GM18508 (cell line): Measurements from ENCODE around the gene WDR33.
"Not testable (repeated sequence)": the region's sequence is repeated elsewhere in the genome, so short reads cannot be mapped to it uniquely, and the experiment has no call there.

Experiments used
- ATAC-seq: cut with Tn5 transposase; IDR thresholded peaks from one replicate; pipeline ENCODE4 v1.9.1; 2021; ENCODE audit warnings: moderate number of reproducible peaks; ENCODE audit not compliant: insufficient read depth, unreplicated experiment

WDR33 gene

DNA sequence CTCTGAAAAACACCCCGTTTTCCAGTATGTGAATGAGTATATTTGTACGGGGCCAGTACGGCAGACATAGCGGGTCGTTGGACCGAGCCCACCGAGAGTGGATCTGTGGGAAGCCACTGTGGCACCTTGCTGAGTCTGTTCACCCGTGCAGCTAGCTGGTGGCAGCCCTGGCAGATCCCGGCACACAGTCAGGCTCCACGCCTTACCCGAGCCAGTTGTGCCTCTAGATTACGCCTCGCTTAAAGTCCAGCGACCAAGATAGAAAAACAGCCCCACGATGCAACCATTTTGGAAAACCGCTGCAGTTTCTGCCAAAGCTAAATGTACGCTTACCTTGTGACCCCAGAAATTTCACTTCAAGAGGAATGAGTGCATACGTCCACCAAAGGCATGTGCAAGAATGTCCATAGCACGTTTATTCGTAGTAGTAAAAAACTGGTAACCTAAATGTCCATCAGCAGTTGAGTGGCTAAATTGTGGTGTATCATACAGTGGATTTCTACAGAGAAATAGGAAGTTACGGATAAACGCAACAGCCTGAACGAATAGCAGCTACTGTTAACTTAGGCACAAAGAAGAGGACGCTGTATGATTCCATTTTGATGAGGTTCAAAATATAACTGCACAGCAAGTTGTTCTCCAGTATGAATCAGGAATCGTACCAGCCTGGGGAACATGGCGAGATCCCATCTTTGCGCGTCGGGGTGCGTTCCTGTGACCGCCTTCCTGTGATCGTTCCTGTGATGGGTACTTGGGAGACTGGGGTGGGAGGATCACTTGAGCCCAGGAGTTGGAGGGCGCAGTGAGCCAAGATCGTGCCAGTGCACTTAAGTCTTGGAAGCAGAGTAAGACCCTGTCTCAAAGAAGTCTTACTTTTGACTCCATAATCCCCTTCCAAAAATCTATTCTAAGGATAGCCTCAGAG, 688 bp upstream of the WDR33 start:
- no peak for ATAC-seq

DNA sequence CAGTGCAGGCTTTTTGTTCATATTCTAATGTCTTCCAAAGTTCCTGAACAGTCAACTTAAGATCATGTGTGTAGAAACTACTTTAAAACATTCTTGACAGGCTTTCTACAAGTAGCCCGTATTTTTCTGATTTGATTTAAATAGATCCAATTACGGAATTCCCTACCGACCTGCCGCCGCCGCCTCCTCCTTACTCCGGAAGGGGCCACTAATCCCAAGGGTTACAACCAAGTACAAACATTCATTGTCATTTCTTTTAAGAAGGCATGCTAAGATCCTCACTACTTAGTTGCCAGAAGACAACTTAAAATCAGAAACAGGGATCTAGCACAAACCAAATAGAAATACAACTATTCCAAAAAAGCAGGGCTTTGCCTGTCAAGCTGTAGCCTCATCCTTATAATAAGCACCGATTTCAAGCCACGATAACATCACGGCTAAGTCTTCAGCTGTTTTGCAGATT, 784 bp downstream of the WDR33 start:
- no peak for ATAC-seq

DNA sequence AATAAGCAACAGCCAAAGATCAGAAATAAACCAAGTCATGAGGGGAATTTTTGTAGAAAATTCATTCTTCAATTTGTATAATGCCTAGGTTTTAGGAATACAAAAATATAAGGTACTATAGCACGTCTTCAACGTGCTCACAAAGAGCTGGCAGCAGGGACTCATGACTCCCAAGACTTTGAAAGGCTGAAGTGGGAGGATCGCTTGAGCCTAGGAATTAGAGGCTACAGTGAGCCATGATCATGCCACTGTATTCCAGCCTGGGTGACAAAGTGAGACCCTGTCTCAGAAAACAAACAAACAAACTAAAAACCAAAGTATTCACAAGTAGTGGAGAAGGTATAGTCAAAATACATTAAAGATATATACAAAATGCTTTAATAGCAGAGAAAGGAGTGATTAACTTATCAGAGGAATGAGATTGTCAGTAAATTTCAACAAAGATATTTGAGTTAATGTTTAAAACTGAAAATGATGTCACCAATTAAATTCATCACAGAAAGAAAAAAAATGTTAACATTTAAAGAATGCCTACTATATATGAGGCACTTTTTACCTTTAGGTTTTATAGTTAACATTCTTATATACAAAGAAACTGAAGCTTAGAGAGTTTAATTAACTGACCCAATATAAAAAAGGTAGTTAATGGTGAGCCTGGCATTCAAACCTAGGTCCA, 3.2 kb downstream of the WDR33 start:
- ATAC-seq: no peak

DNA sequence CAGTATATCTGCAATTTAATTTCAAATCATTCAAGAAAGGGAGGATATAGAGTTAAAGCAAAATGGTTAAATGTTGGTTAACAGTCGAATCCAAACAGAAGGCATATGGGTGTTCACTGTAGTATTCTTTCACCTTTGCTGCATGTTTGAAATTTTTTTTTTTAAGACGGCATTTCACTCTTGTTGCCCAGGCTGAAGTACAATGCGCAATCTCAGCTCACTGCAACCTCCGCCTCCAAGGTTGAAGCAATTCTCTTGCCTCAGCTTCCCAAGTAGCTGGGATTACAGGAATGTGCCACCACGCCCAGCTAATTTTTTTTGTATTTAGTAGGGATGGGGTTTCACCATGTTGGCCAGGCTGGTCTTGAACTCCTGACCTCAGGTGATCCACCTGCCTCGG, 4.1 kb downstream of the WDR33 start:
- ATAC-seq: not testable (repeated sequence)

DNA sequence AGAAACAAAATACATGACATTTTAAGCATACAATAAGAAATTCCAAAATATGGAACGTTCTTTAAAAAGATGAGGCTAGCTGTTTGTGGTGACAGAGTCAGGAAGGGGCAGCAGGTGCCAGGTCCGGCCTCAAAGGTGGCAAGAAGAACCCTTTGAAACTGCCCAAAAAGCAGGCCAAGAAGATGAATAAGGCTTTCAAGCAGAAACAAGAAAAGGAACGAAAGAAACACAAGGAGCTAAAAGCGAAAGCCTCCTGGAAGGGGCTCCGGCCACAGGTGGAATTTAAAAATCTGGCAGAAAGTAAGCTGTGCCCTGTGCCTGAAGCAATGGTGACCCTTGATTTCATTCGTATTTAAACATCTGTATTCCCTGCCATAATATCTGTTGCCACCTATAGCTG, 5.5 kb downstream of the WDR33 start:
- no peak for ATAC-seq

DNA sequence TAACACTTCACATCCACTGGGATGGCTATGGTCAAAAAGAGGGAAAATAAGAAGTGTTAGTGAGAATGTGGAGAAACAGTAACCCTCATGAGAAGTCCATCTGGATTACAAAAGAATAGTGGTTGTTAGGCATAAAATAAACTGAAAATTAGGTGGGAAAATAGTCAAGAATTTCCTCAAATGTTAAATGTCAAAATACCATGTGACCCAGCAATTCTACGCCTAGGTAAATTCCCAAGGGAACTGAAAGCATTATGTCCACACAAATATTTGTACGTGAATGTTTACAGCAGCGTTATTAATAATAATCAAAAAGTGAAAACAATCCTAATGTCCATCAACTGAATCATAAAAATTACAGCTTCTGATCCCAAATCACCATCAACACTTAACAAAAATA, 11.0 kb downstream of the WDR33 start:
- ATAC-seq: no peak

DNA sequence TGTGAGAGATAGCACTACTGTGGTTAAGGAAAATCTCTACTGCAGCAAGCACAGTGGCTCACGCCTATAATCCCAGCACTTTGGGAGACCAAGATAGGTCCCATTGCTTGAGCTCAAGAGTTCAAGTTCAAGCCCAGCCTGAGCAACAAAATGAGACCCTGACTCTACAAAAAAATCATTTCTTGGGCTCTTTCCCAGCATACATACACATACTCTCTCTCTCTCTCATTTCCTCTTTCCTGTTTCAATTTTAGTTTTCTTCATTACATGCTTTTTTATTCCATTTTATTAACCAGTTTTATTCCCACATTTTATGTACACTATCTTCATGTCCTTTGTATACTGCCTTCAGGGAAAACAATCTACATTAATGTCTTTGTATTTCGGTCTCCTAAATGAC, 14.6 kb downstream of the WDR33 start:
- ATAC-seq: no peak

DNA sequence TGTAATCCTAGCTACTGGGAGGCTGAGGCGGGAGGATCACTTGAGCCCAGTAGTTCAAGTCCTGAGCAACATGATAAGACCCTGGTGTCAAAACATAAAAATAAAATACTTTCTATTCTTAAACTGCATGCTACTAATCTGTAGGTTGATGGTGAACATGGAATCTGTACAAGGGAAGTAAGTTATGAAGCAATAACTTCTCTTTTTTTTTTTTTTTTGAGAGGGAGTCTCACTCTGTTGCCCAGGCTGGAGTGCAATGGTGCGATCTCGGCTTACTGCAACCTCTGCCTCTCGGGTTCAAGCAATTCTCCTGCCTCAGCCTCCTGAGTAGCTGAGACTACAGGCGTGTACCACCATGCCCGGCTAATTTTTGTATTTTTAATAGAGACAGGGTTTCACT, 16.1 kb downstream of the WDR33 start:
- ATAC-seq: not testable (repeated sequence)

DNA sequence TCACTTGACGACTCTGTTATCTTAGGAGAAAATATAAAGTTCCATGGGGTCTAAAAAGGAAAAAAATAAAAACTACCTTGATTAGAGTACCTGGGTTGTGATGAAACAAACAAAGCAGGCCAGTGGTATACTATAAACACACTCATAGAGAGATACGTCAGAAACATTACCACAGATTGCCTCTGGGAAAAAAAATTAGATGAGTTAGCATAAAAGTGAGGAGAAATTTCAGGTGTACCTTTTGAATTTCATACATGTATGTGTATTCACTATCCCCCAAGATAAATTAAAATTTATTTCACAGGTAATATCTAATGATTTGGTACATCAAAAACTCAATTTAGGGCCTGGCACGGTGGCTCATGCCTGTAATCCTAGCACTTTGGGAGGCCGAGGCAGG, 18.2 kb downstream of the WDR33 start:
- no peak for ATAC-seq

DNA sequence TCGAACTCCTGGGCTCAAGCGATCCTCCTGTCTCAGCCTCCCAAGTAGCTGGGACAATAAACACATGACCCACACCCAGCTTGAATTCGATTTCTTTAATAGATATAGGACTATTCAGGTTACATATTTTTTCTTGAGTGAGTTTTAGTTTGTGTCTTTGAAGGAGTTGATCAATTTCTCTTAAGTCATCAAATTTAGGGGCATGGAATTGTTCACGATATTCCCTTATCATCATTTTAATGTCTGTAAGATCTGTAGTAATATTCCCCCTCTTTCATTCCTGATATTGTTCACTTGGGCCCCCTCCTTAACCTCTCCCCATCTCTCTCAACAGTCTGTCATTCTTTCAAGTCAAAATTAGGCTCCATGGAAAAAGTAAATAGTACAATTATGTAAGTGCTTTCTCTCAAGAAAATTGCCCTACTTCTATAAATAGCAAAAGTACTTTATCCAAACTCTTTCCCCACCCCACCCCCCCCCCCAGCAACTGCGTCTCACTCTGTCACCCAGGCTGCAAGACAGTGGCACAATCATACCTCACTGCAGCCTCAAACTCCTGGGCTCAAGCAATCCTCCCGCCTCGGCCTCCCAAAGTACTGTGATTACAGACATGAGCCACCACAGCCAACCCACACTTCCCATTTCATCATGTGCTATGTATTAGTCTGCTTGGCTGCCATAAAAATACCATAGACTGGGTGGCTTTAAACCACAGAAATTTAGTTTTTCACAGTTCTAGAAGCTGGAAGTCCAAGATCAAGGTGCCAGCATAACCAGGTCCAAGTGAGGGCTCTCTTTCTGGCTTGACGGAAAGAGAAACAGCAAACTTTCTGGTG, 20.1 kb downstream of the WDR33 start:
- no peak for ATAC-seq

DNA sequence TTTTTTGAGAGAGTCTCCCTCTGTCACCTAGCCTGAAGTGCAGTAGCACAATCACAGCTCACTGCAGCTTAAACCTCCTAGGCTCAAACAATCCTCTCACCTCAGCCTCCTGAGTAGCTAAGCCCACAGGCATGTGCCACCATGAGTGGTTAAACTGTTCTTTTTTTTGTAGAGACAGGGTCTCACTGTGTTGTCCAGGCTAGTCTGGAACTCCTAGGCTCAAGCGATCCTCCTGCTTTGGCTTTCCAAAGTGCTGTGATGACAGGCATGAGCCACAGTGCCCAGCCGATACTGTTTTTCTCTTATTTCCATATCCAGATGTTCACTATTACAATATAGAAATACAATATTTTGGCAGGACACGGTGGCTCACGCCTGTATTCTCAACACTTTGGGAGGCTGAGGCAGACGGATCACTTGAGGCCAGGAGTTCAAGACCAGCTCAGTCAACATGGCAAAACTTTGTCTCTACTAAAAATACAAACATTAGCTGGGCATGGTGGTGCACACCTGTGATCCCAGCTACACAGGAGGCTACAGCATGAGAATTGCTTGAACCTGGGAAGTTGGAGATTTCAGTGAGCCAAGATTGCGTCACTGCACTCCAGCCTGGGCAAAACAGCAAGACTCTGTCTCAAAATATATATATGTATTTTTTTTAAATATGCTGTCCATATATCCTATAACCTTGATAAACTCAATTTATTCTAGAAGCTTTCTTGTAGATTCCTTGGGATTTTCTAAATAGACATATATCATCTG, 24.7 kb downstream of the WDR33 start:
- ATAC-seq: no peak

DNA sequence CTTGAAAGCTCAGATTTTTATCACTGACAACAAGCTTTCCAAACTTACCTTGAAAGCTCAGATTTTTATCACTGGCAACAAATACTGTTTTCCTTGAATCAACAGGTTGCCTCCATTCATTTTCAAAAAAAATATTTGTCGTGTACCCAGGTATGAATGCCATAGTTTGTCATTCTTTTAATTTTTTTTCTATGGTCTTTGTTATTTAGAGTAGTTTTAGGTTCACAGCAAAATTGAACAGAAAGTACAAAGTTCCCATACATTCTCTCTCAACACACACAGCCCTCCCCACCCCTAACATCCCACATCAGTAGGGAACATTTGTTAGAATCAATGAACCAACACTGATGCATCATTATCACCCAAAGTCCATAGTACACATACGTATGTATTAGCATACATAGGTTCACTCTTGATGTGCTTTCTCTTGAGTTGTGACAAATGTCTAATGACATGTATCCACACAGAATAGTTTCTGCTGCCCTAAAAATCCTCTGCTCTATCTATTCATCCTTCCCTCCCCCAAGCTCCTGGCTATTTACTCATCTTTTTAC, 25.9 kb downstream of the WDR33 start:
- ATAC-seq: no peak

DNA sequence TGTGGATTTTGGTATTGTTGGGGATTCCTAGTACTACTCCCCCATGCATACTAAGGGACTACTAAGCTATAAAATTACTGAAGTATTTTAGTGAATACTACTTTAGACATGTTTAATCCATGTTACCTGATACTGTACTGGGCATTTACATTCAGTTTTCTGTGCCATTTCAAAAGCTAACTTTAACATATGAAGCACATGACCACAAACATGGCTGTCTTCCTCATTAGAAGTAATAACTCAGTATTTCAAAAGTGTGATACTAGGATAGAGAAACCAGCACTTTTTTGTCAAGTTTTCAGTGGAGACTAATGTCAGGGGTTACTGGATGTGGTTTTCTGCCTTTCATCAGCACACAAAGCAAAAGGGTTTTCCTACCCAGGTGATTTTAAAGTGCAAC, 27.9 kb downstream of the WDR33 start:
- ATAC-seq: no peak

DNA sequence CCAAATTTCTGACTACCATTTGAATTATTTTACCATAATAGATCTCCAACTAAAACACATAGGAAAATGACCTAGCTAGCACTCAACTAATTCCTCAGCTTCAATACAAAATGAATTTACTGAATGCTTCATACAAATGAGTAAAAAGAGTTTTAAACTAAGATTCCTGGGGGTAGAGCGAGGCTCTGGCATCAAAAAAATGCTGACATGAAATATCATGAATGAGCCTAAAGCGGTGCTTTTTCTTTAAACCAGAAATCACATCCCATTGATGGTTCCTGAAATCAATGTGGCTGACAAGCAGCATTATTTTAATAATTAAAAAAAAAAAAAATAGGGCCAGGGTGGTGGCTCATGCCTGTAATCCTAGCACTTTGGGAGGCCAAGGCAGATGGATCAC, 32.1 kb downstream of the WDR33 start:
- ATAC-seq: no peak

DNA sequence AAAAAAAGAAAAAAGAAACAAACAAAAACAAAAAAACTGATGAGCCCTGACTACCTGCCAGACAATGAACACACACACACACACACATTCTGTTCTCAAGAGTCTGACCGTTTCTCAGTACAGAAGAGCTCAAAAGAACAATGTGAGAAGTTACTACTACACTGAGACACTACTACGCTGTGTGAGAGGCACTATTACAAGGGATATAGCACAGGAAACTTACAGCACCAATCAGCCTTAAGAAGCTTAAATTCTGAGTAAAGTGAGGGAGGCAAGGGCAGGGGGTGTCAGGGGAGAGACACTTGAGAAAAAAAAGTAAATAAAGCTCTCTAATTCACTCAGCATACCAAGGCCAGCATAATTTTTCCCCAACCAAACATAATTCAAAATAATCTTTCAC, 32.5 kb downstream of the WDR33 start:
- no peak for ATAC-seq

DNA sequence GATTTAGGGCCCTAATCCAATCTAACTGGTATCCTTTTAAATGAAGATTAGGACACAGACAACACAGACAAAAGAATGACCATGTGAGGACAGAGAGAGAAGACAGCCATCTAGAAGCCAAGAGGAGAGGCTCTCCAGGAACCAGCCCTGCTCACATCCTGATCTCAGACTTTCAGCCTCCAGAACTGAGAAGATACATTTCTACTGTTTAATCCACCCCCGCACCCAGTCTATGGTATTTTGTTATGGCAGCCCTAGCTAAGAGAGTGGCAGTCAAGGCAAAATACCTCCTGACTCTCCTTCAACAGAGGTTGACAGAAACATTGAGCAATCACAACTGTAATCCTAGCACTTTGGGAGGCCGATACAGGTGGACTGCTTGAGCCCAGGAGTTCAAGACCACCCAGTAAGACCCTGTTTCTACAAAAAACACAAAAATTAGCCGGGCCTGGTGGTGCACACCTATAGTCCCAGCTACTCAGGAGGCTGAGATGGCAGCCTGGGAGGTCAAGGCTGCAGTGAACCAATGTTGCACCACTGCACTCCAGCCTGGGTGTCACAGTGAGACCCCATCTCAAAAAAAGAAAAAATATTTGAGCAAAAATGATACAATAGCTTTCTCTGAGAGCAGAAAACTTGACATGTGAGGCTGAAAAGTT, 34.7 kb downstream of the WDR33 start:
- no peak for ATAC-seq

DNA sequence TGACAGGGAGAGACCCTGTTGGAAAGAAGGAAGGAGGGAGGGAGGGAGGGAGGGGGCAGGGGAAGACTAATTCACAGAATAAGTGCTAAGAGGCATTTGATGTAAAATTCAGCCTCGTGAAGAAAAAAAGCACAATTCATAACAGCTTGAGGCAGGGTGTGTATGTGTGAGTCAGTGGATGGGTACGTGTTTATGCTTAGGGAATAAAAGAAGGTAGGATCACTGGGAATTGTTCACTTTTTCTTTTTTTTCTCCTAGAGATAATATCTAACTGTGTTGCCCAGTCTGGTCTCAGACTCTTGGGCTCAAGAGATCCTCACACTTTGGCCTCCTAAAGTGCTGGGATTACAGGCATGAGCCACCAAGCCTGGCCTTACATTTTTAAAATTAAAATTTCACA, 39.2 kb downstream of the WDR33 start:
- ATAC-seq: no peak

DNA sequence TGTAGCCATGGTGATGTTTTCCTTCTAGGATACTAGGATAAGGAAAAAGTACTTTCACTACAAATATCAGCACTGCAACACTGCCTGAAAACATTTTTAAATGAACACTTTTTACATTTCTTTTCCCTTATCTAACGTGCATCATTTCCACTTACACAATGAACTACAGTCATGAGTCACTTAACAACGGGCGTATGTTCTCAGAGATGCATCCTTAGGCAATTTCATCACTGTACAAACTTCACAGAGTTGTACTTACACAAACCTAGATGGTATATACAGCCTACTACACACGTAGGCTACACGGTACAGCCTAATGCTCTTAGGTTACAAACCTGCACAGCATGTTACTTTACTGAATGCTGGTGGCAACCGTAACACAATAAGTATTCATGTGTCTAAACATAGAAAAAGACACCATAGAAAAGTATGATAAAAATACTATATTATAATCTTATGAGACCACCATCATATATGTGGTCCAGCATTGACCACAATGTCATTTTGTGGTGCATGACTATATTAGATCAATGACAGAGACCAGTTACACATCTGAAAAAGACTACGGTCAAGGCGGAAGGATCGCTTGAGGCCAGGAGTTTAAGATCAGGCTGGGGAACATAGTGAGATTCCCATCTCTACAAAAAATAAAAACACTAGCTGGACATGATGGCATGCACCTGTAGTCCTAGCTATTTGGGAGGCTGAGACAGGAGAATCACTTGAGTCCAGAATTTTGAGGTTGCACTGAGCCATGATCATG, 39.8 kb downstream of the WDR33 start:
- no peak for ATAC-seq

DNA sequence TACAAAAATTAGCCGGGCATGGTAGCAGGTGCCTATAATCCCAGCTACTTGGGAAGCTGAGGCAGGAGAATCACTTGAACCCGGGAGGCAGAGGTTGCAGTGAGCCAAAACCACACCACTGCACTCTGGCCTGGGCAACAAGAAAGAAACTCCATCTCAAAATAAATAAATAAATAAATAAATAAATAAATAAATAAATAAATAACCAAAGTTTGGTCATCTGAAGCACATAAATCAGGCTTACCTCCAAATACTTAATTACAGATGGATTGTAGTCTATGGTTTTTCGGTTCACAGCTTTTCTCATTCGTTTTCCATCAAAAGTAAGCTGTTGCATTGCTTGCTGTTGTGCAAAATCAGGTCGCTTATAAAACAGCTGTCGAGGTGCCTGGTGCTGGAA, 40.4 kb downstream of the WDR33 start:
- not testable (repeated sequence) for ATAC-seq
